SK-N-SH (cell line): ENCODE measurements around the gene UCK2. TPM values are rescaled to one million over a fixed set of nuclear protein-coding genes. Genes with fewer than 3 reads are reported as not detected.

ENCODE experiments used
- CTCF ChIA-PET: fragments of 300-600, 350-600 bp; formaldehyde crosslinking; extraction: SDS; loops from one replicate; lab custom pipeline; 2021; lab: Yijun Ruan, JAX
- POLR2A ChIA-PET: fragments of 350-600 bp; sonication (Branson Sonifier 250); formaldehyde crosslinking; extraction: SDS; loops from one replicate; lab custom pipeline; 2020; ENCODE audit warnings: antibody characterized with exemption, inconsistent platforms; lab: Yijun Ruan, JAX
- DNase-seq: peaks from one replicate; pipeline ENCODE4 v3.0.0; 2012
- H2AFZ ChIP-seq: fragments of 200-600 bp; sonication (generic); 2 replicates; pipeline ENCODE4 v1.8.1; 2016; ENCODE audit warnings: antibody characterized with exemption, mild to moderate bottlenecking, low read depth
- H3F3A ChIP-seq: fragments of 200-600 bp; sonication (generic); replicated peaks from 2 replicates; pipeline ENCODE3; 2016; ENCODE audit warnings: antibody characterized with exemption, mild to moderate bottlenecking; ENCODE audit not compliant: insufficient read depth
- H3K27ac ChIP-seq, 2 experiments: fragments of 200-500 bp in 1 of 2; fragments of 200-600 bp in 1 of 2; sonication (Bioruptor generic) in 1 of 2; sonication (generic), shearing (Covaris generic) in 1 of 2; 2 replicates each; pipeline versions ENCODE4 v1.5.1 to v1.6.1; 2014 to 2016; ENCODE audit warnings: low read depth in 2 of 2, inconsistent platforms in 1 of 2, low read length in 1 of 2, mild to moderate bottlenecking in 1 of 2, mixed read lengths in 1 of 2
- H3K27me3 ChIP-seq: fragments of 200-600 bp; sonication (generic), shearing (Covaris generic); 2 replicates; pipeline ENCODE4 v1.6.1; 2016; ENCODE audit warnings: mixed run types; ENCODE audit not compliant: insufficient read depth
- H3K36me3 ChIP-seq, 2 experiments: fragments of 200-500 bp in 1 of 2; fragments of 200-600 bp in 1 of 2; sonication (Bioruptor generic) in 1 of 2; sonication (generic) in 1 of 2; replicated peaks in 1 of 2; 2 replicates each; pipeline versions ENCODE3 to v1.5.1; 2014 to 2016; ENCODE audit warnings: low read length in 1 of 2, mild to moderate bottlenecking in 1 of 2; ENCODE audit not compliant: insufficient read depth in 2 of 2, control insufficient read depth in 1 of 2
- H3K4me1 ChIP-seq, 2 experiments: fragments of 200-500 bp in 1 of 2; fragments of 200-600 bp in 1 of 2; sonication (Bioruptor generic) in 1 of 2; sonication (generic), shearing (Covaris generic) in 1 of 2; 2 replicates each; pipeline versions ENCODE4 v1.5.1 to v1.6.1; 2014 to 2016; ENCODE audit warnings: low read depth in 1 of 2, low read length in 1 of 2, mixed run types in 1 of 2; ENCODE audit not compliant: insufficient read depth in 2 of 2, control insufficient read depth in 1 of 2
- H3K4me2 ChIP-seq: fragments of 200-600 bp; sonication (generic), shearing (Covaris generic); 2 replicates; pipeline ENCODE4 v1.6.1; 2017; ENCODE audit warnings: mixed run types
- H3K4me3 ChIP-seq, 2 experiments: fragments of 200-500 bp in 1 of 2; fragments of 200-600 bp in 1 of 2; sonication (Bioruptor generic) in 1 of 2; sonication (generic), shearing (Covaris generic) in 1 of 2; 2 replicates each; pipeline versions ENCODE4 v1.5.1 to v1.8.1; 2014 to 2016; ENCODE audit warnings: low read depth in 2 of 2, inconsistent platforms in 1 of 2, low read length in 1 of 2, mild to moderate bottlenecking in 1 of 2, mixed read lengths in 1 of 2, moderate library complexity in 1 of 2
- H3K79me2 ChIP-seq: fragments of 200-600 bp; sonication (generic); 2 replicates; pipeline ENCODE4 v1.8.1; 2017; ENCODE audit warnings: mild to moderate bottlenecking; ENCODE audit not compliant: insufficient read depth
- H3K9ac ChIP-seq: fragments of 200-600 bp; sonication (generic); 2 replicates; pipeline ENCODE4 v1.6.1; 2017; ENCODE audit warnings: mixed run types
- H3K9me2 ChIP-seq: fragments of 200-600 bp; sonication (generic); 2 replicates; pipeline ENCODE4 v1.6.1; 2017; ENCODE audit warnings: mixed run types
- H3K9me3 ChIP-seq: fragments of 200-600 bp; sonication (generic); 2 replicates; pipeline ENCODE4 v1.6.1; 2017; ENCODE audit warnings: mixed run types, mild to moderate bottlenecking, moderate library complexity
- H4K20me1 ChIP-seq: fragments of 200-600 bp; sonication (generic); 2 replicates; pipeline ENCODE4 v1.6.1; 2017; ENCODE audit warnings: mild to moderate bottlenecking, mixed run types; ENCODE audit not compliant: insufficient read depth
- CTCF ChIP-seq: fragments of 200-600 bp; sonication (generic); IDR thresholded peaks from 2 replicates; pipeline ENCODE4 v1.6.1; 2017; ENCODE audit warnings: antibody characterized with exemption, mild to moderate bottlenecking, moderate library complexity
- ELF1 ChIP-seq: IDR thresholded peaks from 2 replicates; pipeline ENCODE4 v1.4.0; 2012
- EZH2phosphoT487 ChIP-seq: fragments of 200-600 bp; sonication (generic); IDR thresholded peaks from 2 replicates; pipeline ENCODE4 v1.6.1; 2017; ENCODE audit warnings: low read depth, mixed run types, mild to moderate bottlenecking, antibody characterized with exemption, moderate library complexity, borderline replicate concordance
- FOSL2 ChIP-seq: IDR thresholded peaks from 2 replicates; pipeline ENCODE4 v1.4.0; 2012; ENCODE audit warnings: low read depth, mild to moderate bottlenecking, moderate library complexity, borderline replicate concordance
- FOXM1 ChIP-seq: IDR thresholded peaks from 2 replicates; pipeline ENCODE4 v1.4.0; 2012; ENCODE audit warnings: low read depth, mild to moderate bottlenecking
- MEF2A ChIP-seq: IDR thresholded peaks from 2 replicates; pipeline ENCODE4 v1.4.0; 2012; ENCODE audit warnings: low read depth, borderline replicate concordance
- MXI1 ChIP-seq: IDR thresholded peaks from 2 replicates; pipeline ENCODE4 v1.6.1; 2012; ENCODE audit warnings: mild to moderate bottlenecking, low read depth, low read length, improper control_type of control experiment
- POLR2AphosphoS5 ChIP-seq: IDR thresholded peaks from 2 replicates; pipeline ENCODE4 v1.6.1; 2012; ENCODE audit warnings: low read depth, low read length
- RFX5 ChIP-seq: IDR thresholded peaks from 2 replicates; pipeline ENCODE4 v1.6.1; 2012; ENCODE audit warnings: mild to moderate bottlenecking, improper control_type of control experiment, low read length
- ZBTB33 ChIP-seq: IDR thresholded peaks from 2 replicates; pipeline ENCODE4 v1.4.0; 2012; ENCODE audit warnings: low read depth, borderline replicate concordance
- WGBS: methylation state at CpG from one replicate; pipeline ENCODE4 v1.1.6; 2017; ENCODE audit warnings: low lambda C conversion rate; 5-methylcytosine and 5-hydroxymethylcytosine counted together
- polyA plus RNA-seq, 3 experiments: library from polyadenylated mRNA; depleted of rRNA; stranded (reverse); fragments of >200 nt; gene quantifications; 2 replicates each; pipeline ENCODE4 v1.2.3, GENCODE V29; 2012

UCK2 gene
- polyA plus RNA-seq, 1 of the 3 experiments (the other 2 are of a cell fraction): 53.7 TPM

- no peak overlapping the region for H3K9ac ChIP-seq
- CTCF ChIA-PET: interaction anchor here (1.7 kb wide), 1 partner anchor 23 kb away, joined by 5 read pairs; no protein-coding TSS in a partner anchor
- H3K27me3 ChIP-seq: no peaks in the 10 kb centered on the region
- WGBS: 50% methylated on average over 5 of the region's 5 CpGs
- H3K4me1 ChIP-seq: no peaks in the 10 kb centered on the region
- no peak overlapping the region for H3K4me2 ChIP-seq
- H2AFZ ChIP-seq: no peak overlapping the region
- TF ChIP-seq EZH2phosphoT487 (no peak), FOSL2 (no peak), FOXM1 (no peak), RFX5 (no peak), POLR2AphosphoS5 (no peak), ELF1 (no peak), CTCF (no peak)
- POLR2A ChIA-PET: no interaction called here
- no peak overlapping the region for H3K4me3 ChIP-seq
- no peak overlapping the region for H3K27ac ChIP-seq
- no peaks in the 10 kb centered on the region for H3F3A ChIP-seq
- H3K9me2 ChIP-seq: no peaks in the 10 kb centered on the region
- H4K20me1 ChIP-seq: no peaks in the 10 kb centered on the region
- no peaks in the 10 kb centered on the region for H3K9me3 ChIP-seq
- no peaks in the 10 kb centered on the region for H3K36me3 ChIP-seq
- H3K79me2 ChIP-seq: no peaks in the 10 kb centered on the region
- no peak for DNase-seq
These were observed 109.1 kb downstream of the UCK2 start for GRCh38 chr1:165936542-165936941.

GRCh38 chr1:165937829-165938228 lies 110.4 kb downstream of the UCK2 start:
- H3K4me1 ChIP-seq: no peaks in the 10 kb centered on the region
- H3K9ac ChIP-seq: no peak overlapping the region
- CTCF ChIA-PET: interaction anchor here (1.5 kb wide), 1 partner anchor 13 kb away, joined by 4 read pairs; no protein-coding TSS in a partner anchor
- no peaks in the 10 kb centered on the region for H3K79me2 ChIP-seq
- no peaks in the 10 kb centered on the region for H4K20me1 ChIP-seq
- no peaks in the 10 kb centered on the region for H3K9me3 ChIP-seq
- H2AFZ ChIP-seq: no peak overlapping the region
- no peaks in the 10 kb centered on the region for H3F3A ChIP-seq
- no peak for DNase-seq
- H3K4me3 ChIP-seq: no peak overlapping the region
- H3K27ac ChIP-seq: no peak overlapping the region
- H3K27me3 ChIP-seq: no peaks in the 10 kb centered on the region
- no peak for TF ChIP-seq MXI1
- no peak for TF ChIP-seq EZH2phosphoT487
- TF ChIP-seq ELF1: no peak
- TF ChIP-seq MEF2A: no peak
- no peak for TF ChIP-seq RFX5
- no peak for TF ChIP-seq ZBTB33
- POLR2A ChIA-PET: no interaction called here
- H3K9me2 ChIP-seq: no peaks in the 10 kb centered on the region
- no peaks in the 10 kb centered on the region for H3K36me3 ChIP-seq
- H3K4me2 ChIP-seq: no peak overlapping the region
- 60% methylated on average over 2 of the region's 2 CpGs for WGBS
